Frontal cortex (tissue), 4 donors: ENCODE measurements around the gene CWC27. TPM values are rescaled to one million over a fixed set of nuclear protein-coding genes. Genes with fewer than 3 reads are reported as not detected.

ENCODE experiments used
- DNase-seq, 2 donors: peaks; one replicate each; pipeline ENCODE4 v3.0.0; 2012; ENCODE audit warnings: low spot score in 2 of 2
- FAIRE-seq: peaks from 2 replicates; lab custom pipeline; 2012; peaks lifted over from hg19 to GRCh38; lab: Jason Lieb, UNC
- total RNA-seq: library from RNA; depleted of rRNA; stranded (reverse); fragments of >200 nt; gene quantifications from one replicate; pipeline ENCODE4 v1.2.3, GENCODE V29; 2014
- donor health status: control.
- donor health status: control.
- donor health status: control.

CWC27 gene
- total RNA-seq, 1 donor from 2014 or later: 28.1 TPM

DNA sequence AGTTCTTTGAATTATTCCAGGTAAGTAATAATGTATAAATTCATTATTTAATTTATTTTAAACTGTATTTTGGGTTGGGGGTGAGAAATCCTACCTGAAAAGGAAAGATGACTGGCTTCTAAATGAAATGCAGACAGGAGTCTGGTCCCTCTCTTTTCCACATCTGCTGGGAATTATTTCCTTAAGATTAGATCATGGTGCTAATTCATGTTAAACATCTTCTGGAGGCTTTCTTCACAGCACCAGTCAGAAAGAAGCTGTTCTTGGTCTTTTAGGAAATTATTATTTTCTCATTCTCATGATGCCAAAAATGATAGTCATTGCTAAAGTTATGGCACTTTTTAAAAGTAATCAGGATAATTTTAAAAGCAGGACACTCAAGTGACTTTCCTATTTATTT lies 254.2 kb downstream of the CWC27 start:
- DNase-seq: no peak
- no peak for FAIRE-seq

DNA sequence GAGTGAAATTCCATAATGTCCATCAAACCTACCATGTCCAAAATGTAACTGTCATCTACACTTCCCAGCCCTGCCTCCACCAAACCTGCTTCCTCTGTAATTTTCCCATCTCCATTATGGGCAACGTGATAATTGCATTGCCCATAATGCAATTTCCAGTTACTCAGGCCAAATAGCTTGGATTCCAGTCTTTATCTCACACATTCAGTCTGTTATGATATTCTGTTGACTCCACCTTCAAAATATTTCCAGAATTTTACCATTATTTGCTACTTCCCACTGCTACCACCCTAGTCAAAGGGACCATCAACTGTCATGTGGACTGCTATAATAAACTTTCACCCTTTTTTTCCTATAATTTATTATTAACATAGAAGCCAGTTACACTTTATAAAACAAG lies 256.0 kb downstream of the CWC27 start:
- no peak for FAIRE-seq
- no peak for DNase-seq

DNA sequence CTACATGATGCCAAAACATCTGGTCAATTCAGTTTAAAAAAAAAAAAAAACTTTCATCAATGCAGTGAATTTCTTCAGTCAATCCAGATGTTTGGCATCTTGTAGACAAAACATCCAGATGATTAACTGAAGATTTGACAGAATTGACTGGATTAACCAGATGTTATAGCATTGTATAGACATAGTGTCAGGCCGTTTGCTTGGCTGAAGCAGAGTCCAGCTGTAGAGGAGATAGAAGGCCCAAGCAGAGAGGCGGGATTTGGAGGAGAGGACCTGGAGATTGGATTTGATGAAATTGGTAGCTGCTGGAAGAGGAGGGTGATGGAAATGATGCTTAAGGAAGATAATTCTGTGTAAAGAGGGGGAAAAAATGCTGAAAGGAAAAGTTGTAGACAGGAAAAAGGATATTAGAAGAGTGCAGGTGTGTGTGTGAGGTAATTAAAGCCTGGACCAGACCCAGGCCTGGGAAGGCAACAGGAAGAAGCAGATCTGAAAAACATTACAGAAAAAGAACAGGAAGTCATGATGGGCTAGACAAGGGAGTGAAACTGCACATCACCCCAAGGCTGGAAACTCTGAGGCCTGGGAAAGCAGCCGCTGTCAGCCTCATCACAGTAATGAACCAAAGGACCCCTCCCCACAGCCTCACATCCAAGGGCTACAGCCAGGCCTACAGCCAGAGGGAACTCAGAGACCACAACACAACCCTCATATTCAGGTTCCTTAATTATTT lies 258.3 kb downstream of the CWC27 start:
- FAIRE-seq (no peak), DNase-seq (no peak)

DNA sequence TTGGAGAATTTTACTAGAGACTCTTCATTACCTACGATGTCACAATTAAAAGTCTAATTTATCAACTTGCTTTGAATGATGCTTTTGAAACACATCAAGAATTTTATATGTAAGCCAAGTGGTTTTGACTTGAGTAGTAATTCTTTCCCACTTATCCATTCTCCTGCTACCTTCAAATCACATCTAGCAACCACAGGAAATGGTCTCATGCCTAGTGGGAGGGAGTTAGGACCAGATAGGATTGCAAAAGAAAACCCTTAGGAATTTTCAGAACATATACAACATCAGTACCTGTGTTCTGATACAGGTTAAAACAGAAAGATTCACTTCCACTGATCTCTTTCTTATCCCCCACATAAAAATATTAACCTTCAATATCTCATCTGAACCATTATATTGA lies 260.4 kb downstream of the CWC27 start:
- FAIRE-seq (no peak), DNase-seq (no peak)

DNA sequence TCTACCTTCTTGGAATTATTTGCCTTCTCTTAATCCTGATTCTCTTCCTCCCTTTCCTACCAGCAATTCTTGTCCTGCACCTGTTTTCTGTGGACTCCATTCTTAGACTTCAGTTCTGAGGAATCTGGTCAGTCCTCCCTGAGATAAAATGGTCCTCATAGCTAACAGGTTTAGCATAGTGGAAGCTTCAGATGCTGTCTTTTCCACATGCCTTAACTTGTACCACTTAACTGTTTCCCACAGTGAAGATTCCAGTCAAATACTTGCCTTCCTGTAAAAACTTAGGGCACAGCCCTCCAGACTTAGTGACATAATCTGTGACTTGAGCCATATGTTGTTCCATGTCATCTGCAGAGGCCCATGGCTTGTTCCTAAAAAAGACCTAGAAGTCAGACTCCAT lies 261.3 kb downstream of the CWC27 start:
- DNase-seq (no peak), FAIRE-seq (no peak)

DNA sequence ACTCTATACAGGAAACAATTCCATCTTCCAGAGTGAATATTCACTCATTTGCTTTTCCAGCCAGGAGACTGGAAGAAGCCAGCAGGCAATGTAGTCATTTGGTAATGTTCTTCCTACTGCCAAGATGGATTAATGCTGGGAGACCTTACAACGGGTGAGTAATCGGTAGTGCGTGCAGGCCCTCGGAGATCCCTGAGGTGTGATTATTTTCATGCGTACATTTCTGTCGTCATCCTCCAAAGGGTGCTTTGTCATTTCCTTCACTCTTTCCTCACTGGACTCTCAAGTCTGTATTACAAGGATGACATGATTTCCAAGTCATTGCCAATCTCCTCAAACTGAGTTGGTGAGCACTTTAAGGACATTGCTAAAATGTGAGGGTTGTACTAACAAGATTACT lies 263.5 kb downstream of the CWC27 start:
- FAIRE-seq (no peak), DNase-seq (no peak)

DNA sequence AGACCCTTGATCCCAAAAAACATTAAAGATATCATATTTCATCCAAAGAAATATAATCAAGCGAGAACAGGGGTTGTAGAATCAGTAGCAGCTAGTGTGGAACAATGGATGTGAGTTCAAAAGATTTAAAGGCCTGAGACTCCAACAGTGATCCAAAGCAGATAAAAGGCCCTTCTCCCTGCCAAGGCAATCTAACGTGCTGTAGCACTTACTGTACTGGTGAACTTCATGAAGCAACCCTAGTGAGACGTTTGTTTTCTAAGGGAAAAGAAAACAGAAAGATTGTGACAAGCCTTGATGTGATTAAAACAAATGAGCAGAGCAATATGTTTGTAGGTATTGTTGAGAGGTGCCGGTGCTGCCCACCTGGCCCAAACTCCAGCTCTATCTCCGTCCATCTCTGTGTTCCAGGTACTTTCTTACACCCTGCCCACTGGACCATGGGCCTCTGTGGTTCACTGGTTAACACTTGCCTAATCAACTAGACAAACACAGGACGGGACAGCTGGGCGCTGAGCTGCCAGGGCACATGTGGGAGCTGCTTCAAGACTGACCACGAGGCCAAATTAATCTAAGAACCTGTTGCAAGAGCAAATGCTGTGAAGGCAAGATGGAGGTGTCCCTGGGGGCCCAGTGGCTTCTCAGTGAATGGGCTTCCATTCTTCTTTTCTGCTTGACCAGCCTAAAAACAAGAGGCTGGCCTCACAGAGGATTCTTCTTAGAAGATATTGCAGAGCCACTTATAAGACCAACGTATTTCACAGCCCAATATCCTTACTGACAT lies 265.5 kb downstream of the CWC27 start:
- FAIRE-seq: no peak

DNA sequence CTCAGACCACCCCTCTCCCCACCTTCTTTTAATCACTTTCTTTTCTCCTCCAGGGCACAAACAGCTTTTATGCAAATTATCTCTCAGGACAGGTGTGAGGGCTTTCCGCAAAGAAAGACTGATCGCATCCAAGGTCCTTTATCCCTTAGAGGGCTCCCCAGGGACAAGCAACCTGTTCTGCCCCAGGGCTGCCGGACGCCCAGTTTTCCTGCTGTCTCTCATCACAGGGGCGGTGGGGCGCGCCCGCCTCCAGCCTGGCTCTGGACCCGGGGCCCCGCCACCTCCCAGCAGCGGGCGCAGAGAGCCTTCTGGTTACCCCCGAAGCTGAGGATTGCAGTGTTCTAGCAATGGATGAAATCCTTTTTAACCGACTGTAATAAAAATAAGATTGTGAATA lies 266.1 kb downstream of the CWC27 start:
- FAIRE-seq (no peak), DNase-seq (no peak)

More for the DNA sequence above, 265.5 kb downstream of the CWC27 start:
- DNase-seq: no peak

DNA sequence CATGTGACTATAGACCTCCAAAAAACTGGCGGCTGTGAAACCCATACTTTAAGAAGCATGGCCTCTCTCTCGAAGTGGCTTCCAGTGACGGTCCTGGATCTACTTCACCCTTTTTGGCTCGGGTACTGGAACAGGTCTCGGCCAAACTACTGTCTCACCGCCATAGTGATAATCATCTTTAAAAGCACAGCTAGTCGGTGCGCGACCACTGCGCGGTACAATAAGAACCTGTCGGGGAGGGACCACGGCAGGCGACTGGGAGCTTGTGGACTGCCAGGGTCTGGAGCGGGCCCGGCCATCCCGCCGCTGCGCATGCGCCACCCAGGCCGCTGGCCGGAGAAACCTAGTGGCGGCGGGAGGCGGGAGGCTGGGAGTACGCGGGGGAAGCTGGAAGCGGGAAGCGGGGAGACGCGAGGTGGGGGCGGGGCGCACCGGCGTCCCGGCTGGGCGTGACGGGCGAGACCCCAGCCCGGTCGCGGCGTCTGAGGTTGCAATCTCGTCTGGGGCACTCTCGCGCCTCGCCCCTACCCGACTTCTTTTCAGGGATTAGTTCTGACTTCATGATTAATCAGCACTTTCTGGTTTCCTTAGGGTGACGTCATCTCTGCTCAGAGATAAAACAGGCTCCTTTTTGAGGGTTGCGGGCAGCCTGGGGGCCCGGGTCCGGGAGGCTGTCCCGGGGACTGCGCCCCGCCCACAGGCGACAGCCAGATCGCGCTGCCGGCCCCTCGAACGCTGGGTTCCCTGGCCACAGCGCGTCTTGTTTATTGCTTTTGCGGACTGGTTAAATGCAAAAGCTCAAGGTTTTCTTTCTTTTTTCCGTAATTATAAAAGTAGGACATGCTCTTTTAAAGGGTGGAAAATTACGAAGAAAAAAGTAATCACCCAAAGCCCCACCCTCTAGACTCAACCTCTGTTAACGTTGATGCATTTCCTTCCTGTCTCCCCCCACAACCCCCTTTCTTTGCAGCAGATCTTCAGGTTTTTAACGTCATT lies 266.8 kb downstream of the CWC27 start:
- no peak for FAIRE-seq
- DNase-seq: peak; percentile 89 to 90

DNA sequence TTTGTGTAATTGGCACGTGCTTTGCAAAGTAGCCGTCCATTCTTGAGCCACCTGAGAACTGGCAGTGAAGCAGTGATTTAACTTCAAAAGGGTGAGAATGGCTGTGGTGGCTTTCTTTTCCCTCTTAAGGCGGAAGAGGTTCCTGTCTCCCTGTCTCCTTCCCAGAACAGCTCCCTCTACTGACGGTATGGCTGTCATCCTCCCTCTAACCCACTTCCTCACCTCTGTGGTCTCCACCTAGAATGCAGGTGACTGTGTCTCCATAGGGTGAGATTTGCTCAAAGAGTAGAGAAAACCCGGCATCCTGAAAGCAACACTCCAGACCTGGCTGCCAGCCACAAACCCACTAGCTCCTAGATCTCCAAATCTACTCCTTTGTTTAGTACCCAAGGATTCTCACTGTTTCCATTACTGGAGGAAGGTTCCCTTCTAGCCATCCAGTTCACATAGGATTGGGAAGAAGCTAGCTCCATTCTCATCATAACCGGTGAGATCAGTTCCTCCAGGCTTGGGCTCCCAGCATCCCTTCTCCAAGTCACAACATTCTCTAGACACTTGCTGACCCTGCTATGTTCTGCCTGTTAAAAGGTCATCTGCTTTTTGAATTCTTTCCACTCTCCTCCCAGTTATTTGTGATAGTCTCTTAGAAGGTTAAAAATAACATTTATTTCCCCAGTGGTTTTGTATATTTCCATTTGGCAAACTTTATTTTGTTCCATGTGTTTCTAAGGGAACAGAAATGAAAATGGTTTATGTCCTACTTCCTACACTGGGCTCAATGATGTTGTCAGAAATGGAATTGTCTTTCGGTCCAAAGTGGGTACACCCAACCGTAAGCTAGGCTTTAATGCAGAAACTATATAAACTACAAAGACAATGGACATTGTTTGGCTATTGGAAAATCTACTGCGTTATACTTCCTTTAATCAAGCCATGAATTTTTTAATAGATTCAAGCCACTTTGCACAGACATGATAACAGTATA lies 269.4 kb downstream of the CWC27 start:
- no peak for FAIRE-seq

DNA sequence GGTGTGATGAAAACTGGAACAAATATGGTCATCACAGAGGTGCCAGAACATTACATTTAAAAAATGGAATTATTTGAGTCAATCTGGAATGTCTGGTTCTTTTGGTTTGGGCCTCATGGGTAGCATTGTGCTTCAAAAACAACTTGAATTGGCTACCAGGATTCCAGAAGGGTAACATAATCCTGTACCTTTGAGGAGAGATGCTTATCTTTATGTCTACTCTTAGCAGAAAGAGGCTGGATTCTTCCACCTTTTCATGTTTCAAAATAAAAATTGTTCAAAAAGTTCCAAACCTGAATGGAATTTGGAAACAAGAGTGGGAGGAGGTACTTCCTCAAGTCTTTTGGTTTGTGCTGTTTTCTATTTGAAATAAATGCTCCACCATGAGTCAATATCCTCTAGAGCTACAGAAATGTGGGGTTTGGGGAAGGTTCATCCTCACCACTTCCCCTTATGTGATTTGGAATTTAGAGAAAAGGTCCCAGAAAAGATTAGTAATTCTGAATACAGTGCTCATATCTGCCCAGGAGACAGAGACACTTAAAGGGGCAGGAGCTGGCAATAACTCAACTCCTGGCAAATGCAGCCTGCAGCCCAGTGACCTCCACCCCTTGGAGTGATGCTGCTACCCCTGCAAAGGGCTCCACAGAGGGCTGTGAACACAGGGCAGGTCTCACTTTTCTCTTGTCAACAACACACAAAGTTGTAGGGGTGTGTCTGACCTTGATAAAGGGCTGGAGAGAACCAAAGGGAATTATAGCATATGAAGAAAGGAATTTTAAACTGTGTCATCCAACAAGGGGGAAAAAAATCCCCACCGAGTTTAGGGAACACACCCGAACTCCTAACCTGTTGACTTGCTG lies 272.8 kb downstream of the CWC27 start:
- no peak for FAIRE-seq
- no peak for DNase-seq

More for the DNA sequence above, 269.4 kb downstream of the CWC27 start:
- no peak for DNase-seq

DNA sequence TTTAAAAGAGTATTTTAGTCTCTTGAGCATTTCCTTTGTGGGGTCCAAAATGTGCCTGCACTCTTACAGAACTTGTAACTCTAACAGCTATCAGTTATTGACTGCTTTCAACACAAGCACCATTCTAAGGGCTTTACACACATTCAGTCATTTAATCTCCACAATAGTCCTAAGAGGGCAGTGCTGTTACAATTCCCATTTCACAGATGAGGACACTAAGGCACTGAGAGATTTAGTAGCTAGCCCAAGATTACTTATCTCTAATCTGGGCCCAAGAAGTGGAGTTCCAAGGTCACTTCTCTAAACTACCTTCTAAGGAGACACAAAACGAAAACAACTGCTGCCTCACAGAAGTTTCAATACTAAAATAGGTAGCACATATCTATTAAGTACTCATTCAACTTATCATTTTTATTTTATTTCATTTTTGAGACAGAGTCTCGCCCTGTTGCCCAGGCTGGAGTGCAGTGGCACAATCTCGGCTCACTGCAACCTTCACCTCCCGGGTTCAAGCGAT lies 275.2 kb downstream of the CWC27 start:
- no peak for FAIRE-seq
- DNase-seq: no peak

DNA sequence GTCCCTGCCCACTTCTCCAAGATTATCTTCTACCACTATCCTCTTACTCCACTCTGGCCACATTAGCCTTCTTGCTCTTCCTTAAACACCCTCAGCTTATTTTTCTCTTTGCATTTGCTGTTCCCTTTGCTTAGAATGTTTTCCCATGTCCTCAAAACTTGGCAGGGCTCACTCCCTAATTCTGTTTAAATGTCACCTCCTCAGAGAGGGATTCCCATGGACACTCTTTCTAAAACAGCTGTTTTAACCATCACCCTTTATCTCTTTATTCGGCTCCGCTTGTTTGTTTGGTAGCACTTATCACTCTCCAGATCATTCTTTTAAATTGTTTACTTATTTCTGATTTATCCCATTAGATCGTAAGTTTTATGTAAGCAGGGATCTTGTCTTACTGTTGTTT lies 278.5 kb downstream of the CWC27 start:
- DNase-seq: no peak
- FAIRE-seq: no peak

DNA sequence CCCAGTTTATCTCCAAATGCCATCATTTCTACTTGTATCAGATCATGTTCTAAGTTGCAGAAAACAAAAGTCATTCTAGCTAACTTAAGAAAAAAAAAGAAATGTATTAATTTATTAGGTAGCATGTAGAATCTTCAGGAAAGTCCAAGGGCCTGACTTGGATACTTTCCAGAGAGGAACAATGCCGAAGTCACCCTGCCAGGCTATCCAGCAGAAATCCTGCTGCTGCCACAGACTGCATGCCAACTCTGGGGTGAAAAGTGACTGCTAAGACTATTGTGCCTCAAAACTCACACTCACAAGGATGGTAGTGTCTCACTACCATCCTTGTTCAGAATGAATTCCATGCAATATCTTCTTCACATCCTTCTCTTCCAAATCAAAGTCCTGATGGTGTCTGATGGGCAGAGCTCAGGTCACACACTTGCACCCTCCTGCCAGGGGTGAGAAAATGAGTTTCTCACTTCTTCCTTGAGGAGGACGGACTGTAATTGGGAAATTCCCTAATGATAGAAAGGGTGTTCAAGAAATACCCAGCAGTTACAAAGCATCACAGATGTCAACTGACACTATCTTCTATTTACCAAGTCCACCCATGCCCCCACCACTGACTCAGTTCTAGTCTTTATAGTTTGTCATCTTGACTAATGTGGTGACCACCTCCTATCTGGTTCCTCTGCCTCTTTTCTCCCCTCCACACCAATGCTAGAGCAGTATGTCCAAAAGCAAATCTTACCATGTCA lies 279.4 kb downstream of the CWC27 start:
- FAIRE-seq: no peak

DNA sequence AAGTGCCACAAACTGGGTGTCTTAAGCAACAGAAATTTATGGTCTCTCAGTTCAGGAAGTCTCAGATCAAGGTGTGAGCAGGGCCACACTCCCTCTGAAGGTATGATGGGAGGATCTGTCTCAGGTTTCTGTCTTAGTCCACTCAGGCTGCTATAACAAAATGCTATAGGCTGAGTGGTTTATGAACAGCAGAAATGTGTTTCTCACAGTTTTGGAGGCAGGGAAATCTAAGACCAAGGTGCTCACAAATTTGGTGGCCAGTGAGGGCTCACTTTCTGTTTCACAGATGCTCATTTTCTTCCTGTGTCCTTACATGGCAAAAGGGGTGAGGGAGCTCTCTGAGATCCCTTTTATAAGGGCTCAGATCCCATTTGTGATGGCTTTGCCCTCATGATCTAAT lies 281.4 kb downstream of the CWC27 start:
- FAIRE-seq: no peak

More for the DNA sequence above, 279.4 kb downstream of the CWC27 start:
- DNase-seq: no peak

DNA sequence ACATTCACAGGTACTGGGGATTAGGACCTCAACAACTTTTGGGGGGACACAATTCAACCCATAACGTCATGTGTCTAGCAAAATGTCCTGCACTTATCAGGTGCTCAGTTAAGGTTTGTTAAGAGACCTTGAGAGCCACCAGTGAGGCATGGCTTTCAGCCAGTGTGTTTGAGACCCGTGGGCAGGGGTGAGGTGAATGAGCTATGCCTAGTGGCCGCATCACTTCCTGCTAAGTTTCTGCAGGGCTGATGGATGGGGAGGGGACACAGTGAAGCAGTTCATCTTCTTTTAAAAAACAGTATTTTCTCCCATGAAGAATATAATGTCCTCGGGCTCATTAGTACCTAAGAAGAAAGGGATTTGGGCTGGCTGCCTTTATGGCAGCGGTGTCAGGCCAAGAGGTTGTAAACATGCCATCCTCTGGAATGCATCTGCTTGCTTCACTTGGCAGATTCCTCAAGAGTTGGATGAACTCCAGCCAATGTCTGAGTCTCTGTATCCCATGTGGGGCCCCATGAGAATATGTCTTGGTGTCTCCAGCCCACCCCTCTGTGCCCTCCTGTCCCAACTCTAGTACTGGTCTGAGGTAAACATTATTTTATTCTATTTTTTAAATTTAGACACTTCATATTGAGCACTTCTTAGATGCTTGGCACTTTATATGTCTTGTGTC lies 282.2 kb downstream of the CWC27 start:
- no peak for DNase-seq
- FAIRE-seq: no peak

More for the DNA sequence above, 281.4 kb downstream of the CWC27 start:
- DNase-seq: no peak

DNA sequence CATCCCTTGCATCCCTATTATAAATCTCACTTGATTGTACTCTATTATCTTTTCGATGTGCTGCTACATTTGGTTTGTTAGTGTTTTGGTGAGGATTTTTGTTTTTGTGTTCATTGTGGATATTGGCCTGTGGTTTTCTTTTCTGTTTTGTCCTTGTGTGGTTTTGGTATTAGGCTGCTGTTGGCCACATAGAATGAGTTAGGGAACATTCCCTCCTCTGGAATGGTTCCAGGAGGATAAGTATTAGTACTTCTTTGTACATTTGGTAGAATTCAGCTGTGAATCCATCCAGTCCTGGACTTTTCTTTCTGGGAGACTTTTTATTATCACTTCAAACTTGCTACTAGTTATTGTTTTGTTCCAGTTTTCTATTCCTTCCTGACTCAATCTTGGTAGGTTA lies 287.2 kb downstream of the CWC27 start:
- FAIRE-seq: no peak
- no peak for DNase-seq
